Astrocyte (in vitro differentiated cells and primary cell): ENCODE results near the gene FARS2.

ENCODE experiments used
- EZH2 ChIP-seq: IDR thresholded peaks from 2 replicates; pipeline ENCODE4 v1.6.1; 2012; ENCODE audit warnings: mild to moderate bottlenecking, low read length, inconsistent platforms; ENCODE audit not compliant: insufficient read depth
- TF ChIP-seq, protein P1 (sequence below): IDR thresholded peaks from 2 replicates; pipeline ENCODE4 v1.5.1; 2011; ENCODE audit warnings: low read depth, mild to moderate bottlenecking, inconsistent platforms, low read length, moderate library complexity; ENCODE audit not compliant: insufficient read depth

DNA sequence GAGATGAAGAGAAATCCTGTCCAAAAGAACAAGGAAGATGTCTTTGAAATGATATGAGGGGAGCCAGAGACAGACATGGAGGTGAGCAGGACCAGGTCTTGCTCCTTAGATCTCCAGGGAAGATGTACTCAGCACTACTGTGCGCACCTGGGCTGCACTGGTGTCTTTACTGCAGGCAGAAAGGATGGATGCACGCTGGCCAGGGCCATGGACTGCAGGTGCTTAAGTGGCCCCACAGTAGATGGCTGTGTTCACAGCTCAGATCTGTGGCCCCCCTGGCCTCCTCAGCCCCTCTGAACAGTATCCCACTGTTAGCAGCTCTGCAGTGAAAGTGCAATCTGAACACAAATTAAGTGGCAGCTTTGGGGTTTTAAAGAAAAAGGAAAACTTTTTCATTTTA is 402.4 kb downstream of the FARS2 start:
- TF ChIP-seq, protein P1, sequence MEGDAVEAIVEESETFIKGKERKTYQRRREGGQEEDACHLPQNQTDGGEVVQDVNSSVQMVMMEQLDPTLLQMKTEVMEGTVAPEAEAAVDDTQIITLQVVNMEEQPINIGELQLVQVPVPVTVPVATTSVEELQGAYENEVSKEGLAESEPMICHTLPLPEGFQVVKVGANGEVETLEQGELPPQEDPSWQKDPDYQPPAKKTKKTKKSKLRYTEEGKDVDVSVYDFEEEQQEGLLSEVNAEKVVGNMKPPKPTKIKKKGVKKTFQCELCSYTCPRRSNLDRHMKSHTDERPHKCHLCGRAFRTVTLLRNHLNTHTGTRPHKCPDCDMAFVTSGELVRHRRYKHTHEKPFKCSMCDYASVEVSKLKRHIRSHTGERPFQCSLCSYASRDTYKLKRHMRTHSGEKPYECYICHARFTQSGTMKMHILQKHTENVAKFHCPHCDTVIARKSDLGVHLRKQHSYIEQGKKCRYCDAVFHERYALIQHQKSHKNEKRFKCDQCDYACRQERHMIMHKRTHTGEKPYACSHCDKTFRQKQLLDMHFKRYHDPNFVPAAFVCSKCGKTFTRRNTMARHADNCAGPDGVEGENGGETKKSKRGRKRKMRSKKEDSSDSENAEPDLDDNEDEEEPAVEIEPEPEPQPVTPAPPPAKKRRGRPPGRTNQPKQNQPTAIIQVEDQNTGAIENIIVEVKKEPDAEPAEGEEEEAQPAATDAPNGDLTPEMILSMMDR = no peak
- TF ChIP-seq EZH2 = no peak
